Erythroblast (primary cell): ENCODE measurements around the gene PGAP1.

Source experiments
- DNase-seq, 2 experiments: peaks; one replicate each; lab custom pipeline; 2025; lab: John Stamatoyannopoulos, UW
- GATA1 ChIP-seq: IDR thresholded peaks from 2 replicates; pipeline ENCODE4 v1.6.1; 2011; ENCODE audit warnings: low read depth, mild to moderate bottlenecking, control low read depth, low read length, moderate library complexity
- POLR2A ChIP-seq: IDR thresholded peaks from 2 replicates; pipeline ENCODE4 v1.6.1; 2011; ENCODE audit warnings: mild to moderate bottlenecking, low read length

The PGAP1 gene

GRCh38 chr2:196783431-196784094 is 142.9 kb downstream of the PGAP1 start:
- peak in 1 of 2 experiments; percentile 13 for DNase-seq
- TF ChIP-seq GATA1 (no peak), POLR2A (no peak)
